Naive thymus-derived CD8-positive, alpha-beta T cell (primary cell): ENCODE data around the gene EFCAB8. TPM values are rescaled to one million over a fixed set of nuclear protein-coding genes. Genes with fewer than 3 reads are reported as not detected.
"Not testable (repeated sequence)": the region's sequence is repeated elsewhere in the genome, so short reads cannot be mapped to it uniquely, and the experiment has no call there.

Experiments used
- ATAC-seq, 2 donors: fragments of 150-1000 bp; cut with Tn5 transposase in 1 of 2; sonication (Bioruptor Pico), chemical (Tn5 transposase) in 1 of 2; 1 replicate in 1 of 2; 2 replicates in 1 of 2; pipeline ENCODE4 v1.10.0; 2021; ENCODE audit warnings: mild to moderate bottlenecking in 2 of 2, moderate library complexity in 2 of 2
- POLR2A ChIA-PET: fragments of 350-600 bp; sonication (Branson Sonifier 250); formaldehyde crosslinking; loops from one replicate; lab custom pipeline; 2021; ENCODE audit warnings: antibody characterized with exemption; lab: Charles Lee
- DNase-seq, 10 donors: peaks; one replicate each; pipeline versions ENCODE4 v3.0.0 to v3.0.0-alpha.2; 2020 to 2022
- H3K27ac Mint-ChIP-seq, 10 donors: one replicate each; pipeline ENCODE4 v1.8.0; 2020 to 2022; ENCODE audit warnings: mild to moderate bottlenecking in 10 of 10, mixed read lengths in 10 of 10, moderate library complexity in 4 of 10, inconsistent platforms in 1 of 10
- H3K27me3 Mint-ChIP-seq, 5 donors: one replicate each; pipeline ENCODE4 v1.8.0; 2021 to 2022; ENCODE audit warnings: mixed read lengths in 5 of 5
- H3K36me3 Mint-ChIP-seq, 3 donors: one replicate each; pipeline ENCODE4 v1.8.0; 2020 to 2022; ENCODE audit warnings: mixed read lengths in 3 of 3, mild to moderate bottlenecking in 2 of 3, inconsistent platforms in 1 of 3
- H3K4me1 Mint-ChIP-seq, 4 donors: one replicate each; pipeline ENCODE4 v1.8.0; 2021 to 2022; ENCODE audit warnings: mixed read lengths in 4 of 4
- H3K4me3 Mint-ChIP-seq, 10 donors: one replicate each; pipeline ENCODE4 v1.8.0; 2020 to 2022; ENCODE audit warnings: mild to moderate bottlenecking in 10 of 10, mixed read lengths in 10 of 10, moderate library complexity in 6 of 10, inconsistent platforms in 1 of 10
- H3K9me3 Mint-ChIP-seq, 9 donors: one replicate each; pipeline ENCODE4 v1.8.0; 2020 to 2022; ENCODE audit warnings: mixed read lengths in 9 of 9, mild to moderate bottlenecking in 3 of 9, inconsistent platforms in 1 of 9, moderate library complexity in 1 of 9
- polyA plus RNA-seq, 3 donors: library from polyadenylated mRNA; unstranded; fragments of 300-500 nt; fragmentation: Illumina TruSeq; gene quantifications; one replicate each; pipeline ENCODE4 v1.2.3, GENCODE V29; 2021
- total RNA-seq, 8 experiments: library from RNA in 2 of 8; stranded (reverse) in 2 of 8; gene quantifications; one replicate each; pipeline ENCODE4 v1.2.3 and lab custom pipeline; 2021 to 2026

EFCAB8 gene
- total and polyA plus RNA-seq, 5 experiments from 2014 or later: 2.2 to 2.9 TPM; not detected in 3

GRCh38 chr20:32891926-32892660 lies 33.4 kb downstream of the EFCAB8 start:
- H3K9me3 Mint-ChIP-seq: no peaks in the 10 kb centered on the region
- no peaks in the 10 kb centered on the region for H3K27me3 Mint-ChIP-seq
- H3K27ac Mint-ChIP-seq: no peak overlapping the region
- ATAC-seq: no peak
- H3K4me1 Mint-ChIP-seq: peaks cover 0 to 3% (median 0%) of the 10 kb centered on the region in 4 donors
- DNase-seq: no peak
- POLR2A ChIA-PET: no interaction called here
- H3K36me3 Mint-ChIP-seq: peaks cover 0 to 3% (median 0%) of the 10 kb centered on the region in 3 donors
- no peak overlapping the region for H3K4me3 Mint-ChIP-seq

GRCh38 chr20:32893263-32894025 lies 34.7 kb downstream of the EFCAB8 start:
- Mint-ChIP-seq H3K27ac (no peak overlapping the region), H3K4me1 (no peaks in the 10 kb centered on the region), H3K4me3 (no peak overlapping the region), H3K36me3 (peaks cover 0 to 3% (median 0%) of the 10 kb centered on the region in 3 donors), H3K27me3 (no peaks in the 10 kb centered on the region), H3K9me3 (no peaks in the 10 kb centered on the region)
- ATAC-seq (no peak), DNase-seq (no peak)
- POLR2A ChIA-PET: no interaction called here

GRCh38 chr20:32894026-32894483 lies 35.3 kb downstream of the EFCAB8 start:
- POLR2A ChIA-PET: no interaction called here
- ATAC-seq (no peak), DNase-seq (no peak)
- peaks cover 0 to 3% (median 0%) of the 10 kb centered on the region in 3 donors for H3K36me3 Mint-ChIP-seq
- peaks cover 0 to 2% (median 0%) of the 10 kb centered on the region in 4 donors for H3K4me1 Mint-ChIP-seq
- no peaks in the 10 kb centered on the region for H3K27me3 Mint-ChIP-seq
- H3K4me3 Mint-ChIP-seq: no peak overlapping the region
- no peak overlapping the region for H3K27ac Mint-ChIP-seq
- no peaks in the 10 kb centered on the region for H3K9me3 Mint-ChIP-seq

GRCh38 chr20:32894711-32895355 lies 36.1 kb downstream of the EFCAB8 start:
- POLR2A ChIA-PET: interaction anchor here (0.7 kb wide), 1 partner anchor 108 kb away, joined by 3 read pairs; no protein-coding TSS in a partner anchor
- Mint-ChIP-seq H3K27me3 (no peaks in the 10 kb centered on the region), H3K4me1 (peaks cover 0 to 2% (median 0%) of the 10 kb centered on the region in 4 donors), H3K9me3 (no peaks in the 10 kb centered on the region), H3K4me3 (no peak overlapping the region), H3K36me3 (peaks cover 0 to 3% (median 0%) of the 10 kb centered on the region in 3 donors), H3K27ac (no peak overlapping the region)
- ATAC-seq: no peak
- DNase-seq: no peak

- no peak overlapping the region for H3K4me3 Mint-ChIP-seq
- H3K9me3 Mint-ChIP-seq: no peaks in the 10 kb centered on the region
- ATAC-seq (no peak), DNase-seq (no peak)
- peaks cover 0 to 3% (median 0%) of the 10 kb centered on the region in 3 donors for H3K36me3 Mint-ChIP-seq
- POLR2A ChIA-PET: no interaction called here
- H3K4me1 Mint-ChIP-seq: peaks cover 0 to 2% (median 0%) of the 10 kb centered on the region in 4 donors
- H3K27ac Mint-ChIP-seq: peak overlapping the region in 4 of 10 donors; percentile 24 to 61 (median 46)
- H3K27me3 Mint-ChIP-seq: no peaks in the 10 kb centered on the region
Observed at GRCh38 chr20:32896521-32897280, 38.0 kb downstream of the EFCAB8 start.

- Mint-ChIP-seq H3K4me3 (no peak overlapping the region), H3K27ac (peak overlapping the region in 1 of 10 donors; percentile 72), H3K36me3 (peaks cover 0 to 3% (median 0%) of the 10 kb centered on the region in 3 donors), H3K4me1 (peaks cover 8 to 16% (median 13%) of the 10 kb centered on the region in 4 donors), H3K27me3 (no peaks in the 10 kb centered on the region), H3K9me3 (no peaks in the 10 kb centered on the region)
- DNase-seq: no peak
- POLR2A ChIA-PET: no interaction called here
- ATAC-seq: no peak
Observed at GRCh38 chr20:32898729-32899128, 40.0 kb downstream of the EFCAB8 start.

GRCh38 chr20:32902456-32903420 lies 44.0 kb downstream of the EFCAB8 start:
- Mint-ChIP-seq H3K4me3 (no peak overlapping the region), H3K27me3 (no peaks in the 10 kb centered on the region), H3K27ac (peak overlapping the region in 6 of 10 donors; percentile 31 to 91 (median 68)), H3K9me3 (no peaks in the 10 kb centered on the region), H3K36me3 (no peaks in the 10 kb centered on the region), H3K4me1 (peaks cover 16 to 38% (median 26%) of the 10 kb centered on the region in 4 donors)
- ATAC-seq (peak; percentile 81 to 89), DNase-seq (peak; percentile 48 to 83 (median 70))
- POLR2A ChIA-PET: no interaction called here

GRCh38 chr20:32903666-32904175 lies 45.0 kb downstream of the EFCAB8 start:
- H3K27ac Mint-ChIP-seq: peak overlapping the region in 4 of 10 donors; percentile 52 to 91 (median 66)
- H3K4me3 Mint-ChIP-seq: peak overlapping the region in 1 of 10 donors; percentile 1
- H3K27me3 Mint-ChIP-seq: no peaks in the 10 kb centered on the region
- ATAC-seq (no peak), DNase-seq (no peak)
- no peaks in the 10 kb centered on the region for H3K36me3 Mint-ChIP-seq
- H3K4me1 Mint-ChIP-seq: peaks cover 18 to 48% (median 29%) of the 10 kb centered on the region in 4 donors
- H3K9me3 Mint-ChIP-seq: no peaks in the 10 kb centered on the region
- POLR2A ChIA-PET: no interaction called here

- H3K36me3 Mint-ChIP-seq, H3K9me3 Mint-ChIP-seq, POLR2A ChIA-PET, ATAC-seq, H3K27me3 Mint-ChIP-seq, H3K4me3 Mint-ChIP-seq, DNase-seq: not testable (repeated sequence)
- Mint-ChIP-seq H3K27ac (peak overlapping the region in 4 of 10 donors; percentile 18 to 80 (median 26)), H3K4me1 (peaks cover 21 to 57% (median 32%) of the 10 kb centered on the region in 4 donors)
Observed at GRCh38 chr20:32904678-32905077, 46.0 kb downstream of the EFCAB8 start.

- no peak for DNase-seq
- no peaks in the 10 kb centered on the region for H3K36me3 Mint-ChIP-seq
- peaks cover 21 to 57% (median 34%) of the 10 kb centered on the region in 4 donors for H3K4me1 Mint-ChIP-seq
- peak in 1 of 2 donors; percentile 27 for ATAC-seq
- H3K27me3 Mint-ChIP-seq: no peaks in the 10 kb centered on the region
- H3K27ac Mint-ChIP-seq: peak overlapping the region in 4 of 10 donors; percentile 43 to 65 (median 58)
- POLR2A ChIA-PET: no interaction called here
- H3K4me3 Mint-ChIP-seq: no peak overlapping the region
- H3K9me3 Mint-ChIP-seq: no peaks in the 10 kb centered on the region
Observed at GRCh38 chr20:32906200-32906599, 47.5 kb downstream of the EFCAB8 start.
